ENCODE data around the gene TSSK6. TPM values are rescaled to one million over a fixed set of nuclear protein-coding genes. Genes with fewer than 3 reads are reported as not detected.

TSSK6 gene
- total and polyA plus RNA-seq, 10 of the 15 experiments (the other 5 are each of a cell fraction or from before 2014, with no cell fraction given): 0.06 to 3.6 (median 0.98) TPM; not detected in 2

DNA sequence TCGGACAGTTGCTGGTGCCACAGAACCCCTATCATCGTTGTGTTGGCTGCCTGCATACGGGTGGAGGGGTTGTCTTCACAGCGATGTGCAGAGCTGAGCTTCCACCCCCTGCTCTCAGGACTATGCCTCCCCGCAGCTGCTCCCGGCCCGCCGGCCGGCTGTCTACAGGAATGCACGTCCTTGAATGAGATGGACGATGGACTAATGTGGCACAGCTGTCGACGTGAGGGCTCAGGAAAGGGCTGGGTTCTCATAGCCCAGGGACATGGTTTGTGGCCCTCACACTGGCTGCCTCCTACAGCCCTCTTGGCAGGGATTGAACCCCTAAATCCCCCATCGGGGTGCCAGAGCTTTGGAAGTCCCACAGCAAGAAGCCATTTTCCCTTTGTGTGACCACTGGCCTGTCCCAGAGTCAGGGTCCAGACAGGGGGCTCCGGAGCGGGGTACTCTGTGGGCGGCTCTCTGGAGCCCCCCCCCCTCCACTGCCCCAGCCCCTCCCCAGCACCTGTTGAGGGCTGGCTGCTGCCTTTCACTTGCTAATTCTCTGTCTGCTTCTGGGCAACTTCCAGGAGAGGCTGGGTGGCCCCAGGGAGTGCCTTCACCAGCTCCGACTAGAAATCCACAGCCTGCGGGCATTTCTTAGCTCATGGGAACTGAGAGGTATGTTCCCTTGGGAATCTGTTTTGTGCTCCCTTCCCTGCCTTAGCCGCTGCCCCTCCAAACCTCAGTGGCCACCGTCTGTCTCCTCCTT, 40.2 kb downstream of the TSSK6 start:
- no peak overlapping the region for H3K9ac ChIP-seq (ENCODE audit: control insufficient read depth, insufficient read depth, low read length)
- ChIA-PET POLR2A (interaction anchor here (0.6 kb wide), 1 partner anchor 29 kb away, joined by 6 read pairs; no protein-coding TSS in a partner anchor), RAD21 (ENCODE audit: unreplicated experiment) (interaction anchor here (0.6 to 1.2 kb wide), 4 partner anchors 15 to 110 kb away, joined by 4 read pairs; no protein-coding TSS in a partner anchor), SMC1A (ENCODE audit: uncharacterized antibody, unreplicated experiment) (interaction anchor here (0.9 to 2.2 kb wide), 4 partner anchors 10 to 108 kb away, joined by 3 to 6 read pairs (median 4); no protein-coding TSS in a partner anchor), CTCF (interaction anchor here (0.7 to 2.1 kb wide), 7 partner anchors 10 to 111 kb away, joined by 3 to 8 read pairs (median 3); no protein-coding TSS in a partner anchor)
- H3K27ac ChIP-seq (ENCODE audit: control insufficient read depth, insufficient read depth): no peak overlapping the region
- H4K20me1 ChIP-seq (ENCODE audit: control insufficient read depth, insufficient read depth): peaks cover 5% of the 10 kb centered on the region
- DNase-seq (ENCODE audit: low read depth, low spot score) (no peak), FAIRE-seq (no peak), ATAC-seq (no peak)
- in situ Hi-C loops (cut with MboI) (no loop called here), intact Hi-C loops (cut with micrococcal nuclease; ENCODE audit: unreplicated experiment) (no loop called here)
- H3K36me3 ChIP-seq (ENCODE audit: control insufficient read depth in 2 of 2, insufficient read depth in 2 of 2, low read length in 1 of 2): peaks cover 7 to 8% of the 10 kb centered on the region in 2 experiments
- no TSS peak for BruUV-seq (replicated peaks)
- 96% methylated on average over 19 of the region's 21 CpGs for WGBS (ENCODE audit: insufficient coverage, insufficient replicate concordance, low lambda C conversion rate, missing lambda C conversion rate)
- no peak overlapping the region for H2AFZ ChIP-seq (ENCODE audit: control insufficient read depth, low read depth, low read length)
- peaks cover 29% of the 10 kb centered on the region for H3K79me2 ChIP-seq (ENCODE audit: control insufficient read depth, insufficient read depth, low read length)
- H3K4me3 ChIP-seq: no peak overlapping the region
- H3K4me2 ChIP-seq (ENCODE audit: control insufficient read depth, insufficient read depth): no peak overlapping the region
- peaks cover 41% of the 10 kb centered on the region for H3K4me1 ChIP-seq (ENCODE audit: control insufficient read depth, insufficient read depth, low read length)
- H3K9me3 ChIP-seq (replicated peaks; ENCODE audit: control insufficient read depth, insufficient read depth, low read length): peaks cover 2% of the 10 kb centered on the region; the same call in 1 of the 3 replicates
- H3K27me3 ChIP-seq (replicated peaks in 1 of 2; ENCODE audit: control insufficient read depth in 2 of 2, insufficient read depth in 2 of 2, low read length in 1 of 2): no peaks in the 10 kb centered on the region
- TF ChIP-seq, protein P1, sequence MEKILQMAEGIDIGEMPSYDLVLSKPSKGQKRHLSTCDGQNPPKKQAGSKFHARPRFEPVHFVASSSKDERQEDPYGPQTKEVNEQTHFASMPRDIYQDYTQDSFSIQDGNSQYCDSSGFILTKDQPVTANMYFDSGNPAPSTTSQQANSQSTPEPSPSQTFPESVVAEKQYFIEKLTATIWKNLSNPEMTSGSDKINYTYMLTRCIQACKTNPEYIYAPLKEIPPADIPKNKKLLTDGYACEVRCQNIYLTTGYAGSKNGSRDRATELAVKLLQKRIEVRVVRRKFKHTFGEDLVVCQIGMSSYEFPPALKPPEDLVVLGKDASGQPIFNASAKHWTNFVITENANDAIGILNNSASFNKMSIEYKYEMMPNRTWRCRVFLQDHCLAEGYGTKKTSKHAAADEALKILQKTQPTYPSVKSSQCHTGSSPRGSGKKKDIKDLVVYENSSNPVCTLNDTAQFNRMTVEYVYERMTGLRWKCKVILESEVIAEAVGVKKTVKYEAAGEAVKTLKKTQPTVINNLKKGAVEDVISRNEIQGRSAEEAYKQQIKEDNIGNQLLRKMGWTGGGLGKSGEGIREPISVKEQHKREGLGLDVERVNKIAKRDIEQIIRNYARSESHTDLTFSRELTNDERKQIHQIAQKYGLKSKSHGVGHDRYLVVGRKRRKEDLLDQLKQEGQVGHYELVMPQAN (conservative IDR thresholded peaks at IDR 0.05): no peak
- TF ChIP-seq SP1 (IDR thresholded peaks at IDR 0.05; ENCODE audit: low read depth, low read length): no peak
- TF ChIP-seq, protein P2, sequence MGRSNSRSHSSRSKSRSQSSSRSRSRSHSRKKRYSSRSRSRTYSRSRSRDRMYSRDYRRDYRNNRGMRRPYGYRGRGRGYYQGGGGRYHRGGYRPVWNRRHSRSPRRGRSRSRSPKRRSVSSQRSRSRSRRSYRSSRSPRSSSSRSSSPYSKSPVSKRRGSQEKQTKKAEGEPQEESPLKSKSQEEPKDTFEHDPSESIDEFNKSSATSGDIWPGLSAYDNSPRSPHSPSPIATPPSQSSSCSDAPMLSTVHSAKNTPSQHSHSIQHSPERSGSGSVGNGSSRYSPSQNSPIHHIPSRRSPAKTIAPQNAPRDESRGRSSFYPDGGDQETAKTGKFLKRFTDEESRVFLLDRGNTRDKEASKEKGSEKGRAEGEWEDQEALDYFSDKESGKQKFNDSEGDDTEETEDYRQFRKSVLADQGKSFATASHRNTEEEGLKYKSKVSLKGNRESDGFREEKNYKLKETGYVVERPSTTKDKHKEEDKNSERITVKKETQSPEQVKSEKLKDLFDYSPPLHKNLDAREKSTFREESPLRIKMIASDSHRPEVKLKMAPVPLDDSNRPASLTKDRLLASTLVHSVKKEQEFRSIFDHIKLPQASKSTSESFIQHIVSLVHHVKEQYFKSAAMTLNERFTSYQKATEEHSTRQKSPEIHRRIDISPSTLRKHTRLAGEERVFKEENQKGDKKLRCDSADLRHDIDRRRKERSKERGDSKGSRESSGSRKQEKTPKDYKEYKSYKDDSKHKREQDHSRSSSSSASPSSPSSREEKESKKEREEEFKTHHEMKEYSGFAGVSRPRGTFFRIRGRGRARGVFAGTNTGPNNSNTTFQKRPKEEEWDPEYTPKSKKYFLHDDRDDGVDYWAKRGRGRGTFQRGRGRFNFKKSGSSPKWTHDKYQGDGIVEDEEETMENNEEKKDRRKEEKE (IDR thresholded peaks at IDR 0.05): no peak
- no peak for TF ChIP-seq PAX5 (IDR thresholded peaks at IDR 0.05; ENCODE audit: borderline replicate concordance, low read depth, low read length)
- TF ChIP-seq, protein P3, sequence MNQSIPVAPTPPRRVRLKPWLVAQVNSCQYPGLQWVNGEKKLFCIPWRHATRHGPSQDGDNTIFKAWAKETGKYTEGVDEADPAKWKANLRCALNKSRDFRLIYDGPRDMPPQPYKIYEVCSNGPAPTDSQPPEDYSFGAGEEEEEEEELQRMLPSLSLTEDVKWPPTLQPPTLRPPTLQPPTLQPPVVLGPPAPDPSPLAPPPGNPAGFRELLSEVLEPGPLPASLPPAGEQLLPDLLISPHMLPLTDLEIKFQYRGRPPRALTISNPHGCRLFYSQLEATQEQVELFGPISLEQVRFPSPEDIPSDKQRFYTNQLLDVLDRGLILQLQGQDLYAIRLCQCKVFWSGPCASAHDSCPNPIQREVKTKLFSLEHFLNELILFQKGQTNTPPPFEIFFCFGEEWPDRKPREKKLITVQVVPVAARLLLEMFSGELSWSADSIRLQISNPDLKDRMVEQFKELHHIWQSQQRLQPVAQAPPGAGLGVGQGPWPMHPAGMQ (IDR thresholded peaks at IDR 0.05; ENCODE audit: borderline replicate concordance): no peak
- no peak for TF ChIP-seq BHLHE40 (IDR thresholded peaks at IDR 0.05; ENCODE audit: borderline replicate concordance in 1 of 2, low read depth in 2 of 2, low read length in 1 of 2)
- TF ChIP-seq, protein P4, sequence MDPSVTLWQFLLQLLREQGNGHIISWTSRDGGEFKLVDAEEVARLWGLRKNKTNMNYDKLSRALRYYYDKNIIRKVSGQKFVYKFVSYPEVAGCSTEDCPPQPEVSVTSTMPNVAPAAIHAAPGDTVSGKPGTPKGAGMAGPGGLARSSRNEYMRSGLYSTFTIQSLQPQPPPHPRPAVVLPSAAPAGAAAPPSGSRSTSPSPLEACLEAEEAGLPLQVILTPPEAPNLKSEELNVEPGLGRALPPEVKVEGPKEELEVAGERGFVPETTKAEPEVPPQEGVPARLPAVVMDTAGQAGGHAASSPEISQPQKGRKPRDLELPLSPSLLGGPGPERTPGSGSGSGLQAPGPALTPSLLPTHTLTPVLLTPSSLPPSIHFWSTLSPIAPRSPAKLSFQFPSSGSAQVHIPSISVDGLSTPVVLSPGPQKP (IDR thresholded peaks at IDR 0.05; ENCODE audit: low read depth, low read length): no peak
- TF ChIP-seq, protein P5, sequence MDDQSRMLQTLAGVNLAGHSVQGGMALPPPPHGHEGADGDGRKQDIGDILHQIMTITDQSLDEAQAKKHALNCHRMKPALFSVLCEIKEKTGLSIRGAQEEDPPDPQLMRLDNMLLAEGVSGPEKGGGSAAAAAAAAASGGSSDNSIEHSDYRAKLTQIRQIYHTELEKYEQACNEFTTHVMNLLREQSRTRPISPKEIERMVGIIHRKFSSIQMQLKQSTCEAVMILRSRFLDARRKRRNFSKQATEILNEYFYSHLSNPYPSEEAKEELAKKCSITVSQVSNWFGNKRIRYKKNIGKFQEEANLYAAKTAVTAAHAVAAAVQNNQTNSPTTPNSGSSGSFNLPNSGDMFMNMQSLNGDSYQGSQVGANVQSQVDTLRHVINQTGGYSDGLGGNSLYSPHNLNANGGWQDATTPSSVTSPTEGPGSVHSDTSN (IDR thresholded peaks at IDR 0.05; ENCODE audit: insufficient replicate concordance, low read depth, low read length): no peak
- TF ChIP-seq RCOR1 (conservative IDR thresholded peaks at IDR 0.05; ENCODE audit: low read depth, low read length): no peak
- no peak for TF ChIP-seq KDM1A (IDR thresholded peaks at IDR 0.05; ENCODE audit: borderline replicate concordance)
- no peak for TF ChIP-seq CBX5 (IDR thresholded peaks at IDR 0.05; ENCODE audit: low read depth)
- no peak for TF ChIP-seq NR2C1 (IDR thresholded peaks at IDR 0.05)
- no peak for TF ChIP-seq EZH2 (IDR thresholded peaks at IDR 0.05; ENCODE audit: borderline replicate concordance, control insufficient read depth, low read depth, low read length)
- TF ChIP-seq SMARCA5 (IDR thresholded peaks at IDR 0.05): no peak

Measured in GM12878 (cell line).